RWPE2 (cell line): ENCODE results near the gene CORO1C.

Source experiments
- ATAC-seq: fragments of 200-7000 bp; cut with Tn5 transposase; 3 replicates; pipeline ENCODE4 v1.9.1; 2021; ENCODE audit warnings: low read depth
- DNase-seq: peaks from one replicate; pipeline ENCODE4 v3.0.0-alpha.2; 2020; ENCODE audit warnings: low spot score
- H3K27ac ChIP-seq: fragments of 450-650 bp; 2 replicates; pipeline ENCODE4 v1.5.1; 2017; ENCODE audit warnings: mild to moderate bottlenecking; ENCODE audit not compliant: poor library complexity, severe bottlenecking
- H3K27me3 ChIP-seq: fragments of 250-450 bp; sonication (Bioruptor Pico); 2 replicates; pipeline ENCODE4 v1.5.1; 2021; ENCODE audit warnings: mild to moderate bottlenecking, moderate library complexity; ENCODE audit not compliant: insufficient read depth, poor library complexity, severe bottlenecking
- H3K36me3 ChIP-seq: fragments of 250-450 bp; sonication (Bioruptor Pico); 2 replicates; pipeline ENCODE4 v1.5.1; 2020; ENCODE audit warnings: low read depth, mild to moderate bottlenecking, moderate library complexity
- H3K4me1 ChIP-seq: fragments of 250-450 bp; sonication (Bioruptor Pico); 2 replicates; pipeline ENCODE4 v1.5.1; 2021; ENCODE audit warnings: mild to moderate bottlenecking, moderate library complexity; ENCODE audit not compliant: insufficient read depth, poor library complexity, severe bottlenecking
- H3K4me3 ChIP-seq: fragments of 250-450 bp; sonication (Bioruptor Pico); 2 replicates; pipeline ENCODE4 v1.5.1; 2021; ENCODE audit warnings: mild to moderate bottlenecking, moderate library complexity; ENCODE audit not compliant: severe bottlenecking
- H3K9me3 ChIP-seq: fragments of 250-450 bp; sonication (Bioruptor Pico); 2 replicates; pipeline ENCODE4 v1.5.1; 2021; ENCODE audit warnings: mild to moderate bottlenecking, moderate library complexity; ENCODE audit not compliant: severe bottlenecking
- CTCF ChIP-seq: fragments of 450-650 bp; IDR thresholded peaks from one replicate; pipeline ENCODE4 v1.5.1; 2017; ENCODE audit warnings: mild to moderate bottlenecking, moderate library complexity; ENCODE audit not compliant: poor library complexity, severe bottlenecking

The CORO1C gene

GRCh38 chr12:108653922-108654321, 77.4 kb downstream of the CORO1C start:
- no peaks in the 10 kb centered on the region for H3K4me1 ChIP-seq
- no peak overlapping the region for H3K27ac ChIP-seq
- no peaks in the 10 kb centered on the region for H3K27me3 ChIP-seq
- ATAC-seq (no peak), DNase-seq (no peak)
- no peak overlapping the region for H3K4me3 ChIP-seq
- H3K9me3 ChIP-seq: no peaks in the 10 kb centered on the region
- no peak for TF ChIP-seq CTCF
- H3K36me3 ChIP-seq: peaks cover 83% of the 10 kb centered on the region

- ATAC-seq (no peak), DNase-seq (no peak)
- TF ChIP-seq CTCF: no peak
- Histone ChIP-seq H3K4me1 (no peaks in the 10 kb centered on the region), H3K27me3 (no peaks in the 10 kb centered on the region), H3K4me3 (no peak overlapping the region), H3K9me3 (no peaks in the 10 kb centered on the region), H3K27ac (no peak overlapping the region), H3K36me3 (peaks cover 83% of the 10 kb centered on the region)
Measured at GRCh38 chr12:108653082-108653516, 78.2 kb downstream of the CORO1C start.

- H3K27ac ChIP-seq: no peak overlapping the region
- DNase-seq: no peak
- H3K9me3 ChIP-seq: no peaks in the 10 kb centered on the region
- no peak for ATAC-seq
- no peak for TF ChIP-seq CTCF
- peaks cover 96% of the 10 kb centered on the region for H3K36me3 ChIP-seq
- H3K4me3 ChIP-seq: no peak overlapping the region
- H3K4me1 ChIP-seq: no peaks in the 10 kb centered on the region
- no peaks in the 10 kb centered on the region for H3K27me3 ChIP-seq
Measured at GRCh38 chr12:108650083-108650482, 81.2 kb downstream of the CORO1C start.

GRCh38 chr12:108649669-108650068, 81.6 kb downstream of the CORO1C start:
- no peaks in the 10 kb centered on the region for H3K27me3 ChIP-seq
- H3K4me3 ChIP-seq: no peak overlapping the region
- H3K27ac ChIP-seq: no peak overlapping the region
- no peak for DNase-seq
- H3K9me3 ChIP-seq: no peaks in the 10 kb centered on the region
- H3K36me3 ChIP-seq: peaks cover 95% of the 10 kb centered on the region
- H3K4me1 ChIP-seq: no peaks in the 10 kb centered on the region
- no peak for TF ChIP-seq CTCF
- ATAC-seq: peak; percentile 62; the same call in 1 of the 3 replicates

GRCh38 chr12:108649126-108649525, 82.2 kb downstream of the CORO1C start:
- no peak overlapping the region for H3K27ac ChIP-seq
- H3K27me3 ChIP-seq: no peaks in the 10 kb centered on the region
- DNase-seq (no peak), ATAC-seq (no peak)
- peaks cover 3% of the 10 kb centered on the region for H3K4me1 ChIP-seq
- peaks cover 91% of the 10 kb centered on the region for H3K36me3 ChIP-seq
- H3K9me3 ChIP-seq: no peaks in the 10 kb centered on the region
- TF ChIP-seq CTCF: no peak
- no peak overlapping the region for H3K4me3 ChIP-seq
